Smooth muscle cell (in vitro differentiated cells): ENCODE data around the gene CDHR2. TPM values are rescaled to one million over a fixed set of nuclear protein-coding genes. Genes with fewer than 3 reads are reported as not detected.

Experiments
- DNase-seq: peaks from one replicate; lab custom pipeline; 2025; ENCODE audit not compliant: unreplicated experiment; lab: John Stamatoyannopoulos, UW
- H2AFZ ChIP-seq: fragments of 200-600 bp; sonication (generic); 2 replicates; pipeline ENCODE4 v1.6.0; 2016; ENCODE audit warnings: antibody characterized with exemption, low read depth, mild to moderate bottlenecking
- H3F3A ChIP-seq: fragments of 200-600 bp; sonication (generic); 2 replicates; pipeline ENCODE4 v1.6.0; 2017; ENCODE audit warnings: antibody characterized with exemption, low read depth
- H3K27ac ChIP-seq: fragments of 200-600 bp; sonication (generic); 2 replicates; pipeline ENCODE4 v1.5.1; 2016; ENCODE audit warnings: low read depth, mild to moderate bottlenecking
- H3K27me3 ChIP-seq: fragments of 200-600 bp; sonication (generic); 2 replicates; pipeline ENCODE4 v1.6.1; 2016; ENCODE audit warnings: low read depth, mild to moderate bottlenecking
- H3K36me3 ChIP-seq: fragments of 200-600 bp; sonication (generic); 2 replicates; pipeline ENCODE4 v1.5.1; 2016; ENCODE audit warnings: low read depth
- H3K4me1 ChIP-seq: fragments of 200-600 bp; sonication (generic); 2 replicates; pipeline ENCODE4 v1.5.1; 2016; ENCODE audit warnings: low read depth
- H3K4me2 ChIP-seq: fragments of 200-600 bp; sonication (generic); 2 replicates; pipeline ENCODE4 v1.6.0; 2016; ENCODE audit warnings: mild to moderate bottlenecking
- H3K4me3 ChIP-seq: fragments of 200-600 bp; sonication (generic); 2 replicates; pipeline ENCODE4 v1.5.1; 2016; ENCODE audit warnings: mild to moderate bottlenecking
- H3K79me2 ChIP-seq: fragments of 200-600 bp; sonication (generic); 2 replicates; pipeline ENCODE4 v1.6.0; 2016; ENCODE audit warnings: low read depth, mild to moderate bottlenecking
- H3K9ac ChIP-seq: fragments of 200-600 bp; sonication (generic); 2 replicates; pipeline ENCODE4 v1.6.0; 2016; ENCODE audit warnings: low read depth
- H3K9me3 ChIP-seq: fragments of 200-600 bp; sonication (generic); replicated peaks from 2 replicates; pipeline ENCODE4 v1.5.1; 2016; ENCODE audit warnings: low read depth
- H4K20me1 ChIP-seq: fragments of 200-600 bp; sonication (generic); 2 replicates; pipeline ENCODE4 v1.6.0; 2016; ENCODE audit warnings: low read depth
- CTCF ChIP-seq: fragments of 200-600 bp; sonication (generic); IDR thresholded peaks from 2 replicates; pipeline ENCODE4 v1.5.1; 2017; ENCODE audit warnings: borderline replicate concordance, mild to moderate bottlenecking, antibody characterized with exemption; ENCODE audit not compliant: insufficient read depth, poor library complexity, severe bottlenecking
- WGBS: methylation state at CpG from one replicate; pipeline ENCODE4 v1.1.7; 2016; ENCODE audit warnings: low lambda C conversion rate; 5-methylcytosine and 5-hydroxymethylcytosine counted together
- polyA plus RNA-seq: library from polyadenylated mRNA; unstranded; fragments of >200 nt; fragmentation: Nextera tagmentation; extraction: Ambion mirVana; gene quantifications from 2 replicates; pipeline ENCODE4 v1.2.1, GENCODE V29; 2016
- total RNA-seq: library from RNA; depleted of rRNA; stranded (reverse); fragments of >200 nt; gene quantifications from 2 replicates; pipeline ENCODE4 v1.2.3, GENCODE V29; 2014

Gene CDHR2
- 0.09 and 0.13 TPM in 2 replicates for total RNA-seq
- 0.08 TPM in 1 of 2 replicates, not detected in the other for polyA plus RNA-seq

GRCh38 chr5:176548967-176549444, at the start of gene CDHR2:
Gene CDHR2 (plus strand): TSS chr5:176549342. CDS start chr5:176565353, 16,011 bp downstream.
- 90% methylated on average over 18 of the region's 18 CpGs for WGBS
- Histone ChIP-seq H3F3A (no peaks in the 10 kb centered on the region), H3K9ac (no peak within 1 kb of the TSS), H3K36me3 (no peaks in the 10 kb centered on the region), H3K27ac (no peak within 1 kb of the TSS), H3K4me3 (no peak within 1 kb of the TSS), H4K20me1 (no peaks in the 10 kb centered on the region), H3K79me2 (no peaks in the 10 kb centered on the region), H3K27me3 (no peaks in the 10 kb centered on the region), H2AFZ (no peak within 1 kb of the TSS), H3K4me2 (no peak within 1 kb of the TSS), H3K4me1 (peaks cover 2% of the 10 kb centered on the region), H3K9me3 (no peaks in the 10 kb centered on the region)
- TF ChIP-seq CTCF: no peak
- DNase-seq: no peak

GRCh38 chr5:176500511-176500910, 48.6 kb upstream of the CDHR2 start:
- Histone ChIP-seq H3K27ac (no peak overlapping the region), H3K27me3 (no peaks in the 10 kb centered on the region), H4K20me1 (no peaks in the 10 kb centered on the region), H3K9me3 (no peaks in the 10 kb centered on the region), H3K79me2 (no peaks in the 10 kb centered on the region), H3K36me3 (peaks cover 20% of the 10 kb centered on the region), H3K9ac (no peak overlapping the region), H3F3A (no peaks in the 10 kb centered on the region), H3K4me3 (no peak overlapping the region), H3K4me2 (no peak overlapping the region), H2AFZ (no peak overlapping the region), H3K4me1 (no peaks in the 10 kb centered on the region)
- DNase-seq: no peak
- no peak for TF ChIP-seq CTCF
- WGBS: 97% methylated on average over 3 of the region's 3 CpGs

- peaks cover 20% of the 10 kb centered on the region for H3K36me3 ChIP-seq
- WGBS: 100% methylated on average over 1 of the region's 1 CpG
- no peaks in the 10 kb centered on the region for H3K79me2 ChIP-seq
- no peak overlapping the region for H3K27ac ChIP-seq
- H3F3A ChIP-seq: no peaks in the 10 kb centered on the region
- no peak for TF ChIP-seq CTCF
- H3K9me3 ChIP-seq: no peaks in the 10 kb centered on the region
- DNase-seq: no peak
- no peaks in the 10 kb centered on the region for H3K27me3 ChIP-seq
- H2AFZ ChIP-seq: no peak overlapping the region
- no peak overlapping the region for H3K4me2 ChIP-seq
- no peak overlapping the region for H3K9ac ChIP-seq
- H3K4me1 ChIP-seq: no peaks in the 10 kb centered on the region
- no peaks in the 10 kb centered on the region for H4K20me1 ChIP-seq
- no peak overlapping the region for H3K4me3 ChIP-seq
These were observed 47.8 kb upstream of the CDHR2 start for GRCh38 chr5:176501333-176501732.

- no peak overlapping the region for H3K4me3 ChIP-seq
- H3F3A ChIP-seq: no peaks in the 10 kb centered on the region
- H3K27me3 ChIP-seq: no peaks in the 10 kb centered on the region
- H3K27ac ChIP-seq: no peak overlapping the region
- WGBS: 92% methylated on average over 5 of the region's 5 CpGs
- peaks cover 22% of the 10 kb centered on the region for H3K36me3 ChIP-seq
- H3K9me3 ChIP-seq: no peaks in the 10 kb centered on the region
- no peak for TF ChIP-seq CTCF
- DNase-seq: no peak
- H3K9ac ChIP-seq: no peak overlapping the region
- no peak overlapping the region for H2AFZ ChIP-seq
- H3K4me1 ChIP-seq: no peaks in the 10 kb centered on the region
- H4K20me1 ChIP-seq: no peaks in the 10 kb centered on the region
- no peak overlapping the region for H3K4me2 ChIP-seq
- H3K79me2 ChIP-seq: no peaks in the 10 kb centered on the region
These were observed 45.6 kb upstream of the CDHR2 start for GRCh38 chr5:176503496-176503895.
